HG03354 (cell line): ENCODE results near the gene BATF.

ENCODE experiments used
- ATAC-seq: cut with Tn5 transposase; IDR thresholded peaks from one replicate; pipeline ENCODE4 v1.9.1; 2021; ENCODE audit warnings: mild to moderate bottlenecking; ENCODE audit not compliant: unreplicated experiment, poor library complexity, severe bottlenecking

BATF gene

DNA sequence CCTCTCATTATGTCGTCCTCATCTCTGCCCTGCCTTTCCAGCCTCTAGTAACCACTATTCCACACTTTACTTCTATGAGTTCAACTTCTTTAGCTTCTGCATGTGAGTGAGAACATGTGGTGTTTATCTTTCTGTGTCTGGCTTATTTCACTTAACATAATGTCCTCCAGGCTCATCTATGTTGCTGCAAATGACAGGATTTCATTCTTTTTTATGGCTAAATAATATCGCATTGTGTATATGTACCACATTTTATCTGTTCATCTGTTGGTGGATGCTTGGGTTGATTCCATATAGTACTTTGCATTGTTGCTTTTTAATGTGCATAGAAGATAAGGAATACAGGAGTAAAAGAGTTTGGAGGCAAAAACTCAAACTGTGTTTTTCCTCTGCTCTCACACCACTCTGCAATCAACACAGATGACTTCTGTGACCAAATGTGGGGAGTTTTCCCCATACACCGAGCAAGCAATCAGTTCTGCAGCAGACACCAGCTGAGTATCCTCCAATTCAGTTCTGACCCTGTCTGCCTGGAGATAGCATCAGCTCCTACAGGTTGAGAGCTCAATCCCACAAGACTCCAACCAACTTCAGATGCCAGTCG is 31.6 kb downstream of the BATF start:
- ATAC-seq, result no peak

GRCh38 chr14:75554482-75554881 is 32.2 kb downstream of the BATF start:
- no peak for ATAC-seq

GRCh38 chr14:75558440-75558839 is 36.2 kb downstream of the BATF start:
- no peak for ATAC-seq

GRCh38 chr14:75559045-75559444 is 36.8 kb downstream of the BATF start:
- ATAC-seq, result no peak

GRCh38 chr14:75559451-75560222 is 37.4 kb downstream of the BATF start:
- ATAC-seq, result no peak

GRCh38 chr14:75561013-75561432 is 38.8 kb downstream of the BATF start:
- no peak for ATAC-seq

- ATAC-seq, result no peak
Measured at GRCh38 chr14:75562089-75562488, 39.8 kb downstream of the BATF start.

DNA sequence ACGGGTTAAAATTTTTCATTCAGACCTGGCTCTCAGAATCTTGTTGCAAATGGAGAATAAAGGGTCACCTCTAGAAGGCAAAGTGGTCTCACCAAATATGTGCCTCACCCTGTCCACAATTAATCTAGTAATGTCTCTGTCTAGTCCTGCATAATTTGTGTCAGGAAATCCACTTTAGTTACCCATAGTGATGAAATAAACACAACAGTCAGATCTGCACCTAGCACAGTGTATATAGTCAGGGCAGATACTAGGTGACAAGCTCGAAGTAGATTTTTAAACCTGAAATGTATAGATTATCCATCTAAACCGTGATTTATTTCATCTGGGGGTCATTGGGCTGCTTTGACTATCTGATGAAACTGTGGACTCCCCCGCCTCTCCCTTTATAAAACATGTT is 40.2 kb downstream of the BATF start:
- no peak for ATAC-seq

DNA sequence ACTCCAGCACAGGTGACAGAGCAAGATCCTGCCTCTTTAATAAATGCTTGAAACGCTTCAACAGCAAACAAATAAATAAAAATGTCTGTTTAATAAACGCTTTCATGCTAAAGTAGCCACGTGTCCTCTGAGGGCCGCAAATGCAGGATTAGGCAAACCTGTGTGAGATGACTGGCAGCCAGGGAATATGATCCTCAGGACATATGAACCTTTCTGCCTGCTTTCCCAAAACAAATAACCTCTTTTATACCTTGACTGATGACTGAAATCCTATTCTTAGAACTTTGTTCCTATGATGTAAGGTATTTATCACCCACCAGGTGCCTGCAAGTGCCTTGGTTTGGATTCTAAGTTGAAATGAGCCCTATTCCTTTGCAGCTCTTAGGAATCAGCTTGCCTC is 41.7 kb downstream of the BATF start:
- ATAC-seq, result no peak

DNA sequence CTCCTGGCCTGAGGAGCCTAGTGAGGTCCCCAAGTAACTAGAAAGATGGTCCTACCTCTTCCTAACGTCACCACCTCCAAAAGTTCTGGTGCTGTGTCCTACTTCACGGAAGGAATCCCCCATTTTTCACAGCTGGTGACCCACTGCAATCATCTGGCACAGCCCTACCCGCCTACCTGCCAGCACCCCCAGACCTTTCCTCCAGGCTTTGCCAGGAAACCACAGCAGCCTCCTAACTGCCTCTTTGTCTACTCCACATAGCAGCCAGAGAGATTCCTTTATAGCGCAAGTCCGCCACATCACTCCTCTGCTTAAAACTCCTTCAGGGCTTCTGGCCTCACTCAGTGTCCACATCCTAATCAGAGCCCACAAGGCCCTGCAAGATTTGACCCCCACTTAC is 42.8 kb downstream of the BATF start:
- no peak for ATAC-seq

DNA sequence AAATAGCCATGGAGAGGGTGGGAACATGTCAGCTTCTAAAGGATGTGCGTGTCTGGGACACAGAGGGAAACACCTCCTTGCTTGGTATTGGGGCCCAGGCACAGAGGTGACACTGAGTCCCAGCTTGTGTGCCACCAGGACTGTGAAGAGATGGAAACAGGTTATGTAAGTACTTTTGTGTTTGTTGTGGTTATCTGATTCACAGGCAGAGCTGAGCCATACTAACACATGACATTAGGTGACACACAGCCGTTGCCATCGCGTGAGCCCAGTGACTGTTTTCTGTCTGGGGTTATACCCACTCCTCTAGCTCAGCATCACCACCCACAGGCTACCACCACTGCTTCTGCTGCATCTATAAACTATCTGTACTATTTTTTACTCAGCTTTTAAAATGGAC is 44.1 kb downstream of the BATF start:
- ATAC-seq, result no peak

DNA sequence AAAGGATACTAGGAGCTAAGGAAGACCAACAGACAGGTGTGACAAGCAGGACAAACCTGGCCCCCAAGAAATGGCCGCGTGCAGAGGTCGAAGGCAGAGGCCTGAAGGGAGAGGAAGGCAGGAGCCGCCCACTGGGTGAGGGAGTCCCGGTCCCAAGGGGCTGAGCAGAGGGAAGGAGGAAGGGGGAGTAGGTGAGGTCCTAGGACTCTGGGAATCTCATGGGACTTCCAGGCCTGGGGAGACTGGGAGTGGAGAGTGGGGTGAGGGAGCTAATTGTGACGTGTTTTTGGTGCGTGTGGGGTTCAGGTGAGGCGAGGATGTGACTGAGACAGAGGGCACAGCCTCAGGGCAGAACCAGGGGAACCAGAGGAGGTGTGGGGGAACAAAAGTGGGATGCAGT is 44.5 kb downstream of the BATF start:
- no peak for ATAC-seq

GRCh38 chr14:75568140-75568539 is 45.9 kb downstream of the BATF start:
- no peak for ATAC-seq

DNA sequence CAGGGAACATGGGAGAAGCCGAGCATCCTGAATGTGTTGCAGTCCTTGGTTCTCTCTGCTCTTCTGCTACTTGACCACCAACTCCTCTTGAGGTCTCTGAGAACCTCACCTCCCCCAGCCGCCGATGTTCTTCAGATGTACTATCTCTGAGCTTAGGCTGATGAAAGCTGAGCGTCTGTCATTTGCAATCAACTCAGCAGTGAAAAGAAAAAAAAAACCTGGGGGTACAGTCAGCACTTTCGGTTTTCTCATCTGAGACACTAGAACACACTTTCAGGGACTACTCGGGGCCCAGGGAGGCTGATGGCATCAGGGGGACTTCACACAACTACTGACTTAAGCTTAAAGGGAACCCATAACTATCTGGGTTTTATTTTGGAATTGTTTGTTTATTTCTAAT is 46.5 kb downstream of the BATF start:
- no peak for ATAC-seq

- ATAC-seq, result peak; percentile 59
Measured at GRCh38 chr14:75570797-75571196, 48.5 kb downstream of the BATF start.

- no peak for ATAC-seq
Measured at GRCh38 chr14:75572104-75572503, 49.8 kb downstream of the BATF start.

DNA sequence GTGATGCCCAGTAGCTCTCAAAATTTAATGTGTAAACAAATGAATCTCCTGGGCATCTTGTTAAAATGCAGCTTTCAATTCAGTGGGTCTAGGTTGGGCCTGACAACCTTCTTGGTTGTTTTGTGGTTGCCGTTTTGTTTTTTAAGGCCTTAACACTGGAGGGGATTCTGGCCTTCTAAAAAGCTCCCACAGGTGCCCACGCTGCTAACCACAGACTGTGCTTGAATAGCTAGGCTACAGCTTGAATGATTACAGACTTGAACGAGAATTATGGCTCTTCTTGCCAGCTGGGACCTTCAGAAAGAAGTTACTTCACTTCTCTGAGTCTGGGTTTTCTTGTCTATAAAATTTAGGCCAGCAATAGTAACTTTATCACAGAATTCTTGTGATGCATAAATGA is 54.8 kb downstream of the BATF start:
- ATAC-seq, result no peak

DNA sequence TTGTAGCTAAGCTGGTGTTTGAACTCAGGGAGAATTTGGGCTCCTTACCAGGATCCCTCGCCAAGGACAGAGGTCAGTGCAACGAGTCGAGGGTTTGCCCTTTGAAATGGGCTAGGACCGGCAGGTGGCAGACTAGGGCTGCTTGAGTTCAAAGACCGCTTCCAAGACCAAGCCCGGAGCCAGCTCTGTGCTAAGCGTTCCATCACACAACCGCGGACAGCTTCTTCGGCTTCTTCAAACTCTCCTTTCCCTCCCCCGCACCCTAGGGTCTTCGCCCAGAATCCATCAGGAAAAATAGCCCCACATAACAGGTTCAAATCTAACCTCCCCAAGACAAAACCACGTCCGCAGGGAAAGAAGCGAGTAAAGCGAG is 55.4 kb downstream of the BATF start:
- peak; percentile 83 for ATAC-seq

DNA sequence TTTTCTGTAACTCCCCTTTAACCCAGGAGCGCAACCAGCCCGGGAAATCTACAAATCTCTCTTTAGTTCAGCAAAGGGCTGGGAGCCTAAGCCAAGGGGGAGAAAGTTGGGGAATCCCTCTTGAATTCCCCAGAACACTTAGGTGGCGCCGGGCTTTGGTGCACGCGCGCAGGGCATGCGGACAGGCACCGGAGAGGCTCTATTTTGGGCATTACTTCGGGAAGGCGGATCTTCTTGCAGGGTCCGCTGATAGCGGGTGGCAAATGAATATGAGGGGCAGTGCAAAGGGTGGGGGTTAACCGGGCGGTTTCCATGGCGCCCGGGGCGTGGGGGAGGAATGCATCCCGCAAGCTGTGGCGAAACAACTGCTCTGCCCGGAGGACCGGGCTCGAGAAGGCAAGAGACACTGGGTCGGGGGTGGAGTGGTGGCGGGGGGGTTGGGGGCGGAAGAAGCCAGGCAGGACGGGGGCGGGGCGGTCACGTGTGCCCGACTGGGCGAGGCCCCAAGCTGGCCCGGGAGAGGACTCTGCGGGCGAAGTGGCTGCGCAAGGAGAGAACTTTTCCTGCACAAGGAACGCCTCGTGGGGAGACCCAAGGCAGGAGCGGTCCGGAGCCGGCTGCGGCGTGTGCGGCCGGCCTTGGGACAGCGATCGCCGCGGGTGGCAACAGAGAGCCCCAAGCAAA is 56.0 kb downstream of the BATF start, which contains the start of gene FLVCR2:
Gene FLVCR2 (plus strand): TSS at position 519 of the 684 bp plus-strand sequence. CDS start 353 bp downstream, outside the sequence.
- peak; percentile 43 for ATAC-seq

- ATAC-seq, result no peak
Measured at GRCh38 chr14:75578786-75579337, 56.6 kb downstream of the BATF start.
